ENCODE results near the gene ITFG2.
"Not testable (repeated sequence)": the region's sequence is repeated elsewhere in the genome, so short reads cannot be mapped to it uniquely, and the experiment has no call there.

ITFG2 gene

DNA sequence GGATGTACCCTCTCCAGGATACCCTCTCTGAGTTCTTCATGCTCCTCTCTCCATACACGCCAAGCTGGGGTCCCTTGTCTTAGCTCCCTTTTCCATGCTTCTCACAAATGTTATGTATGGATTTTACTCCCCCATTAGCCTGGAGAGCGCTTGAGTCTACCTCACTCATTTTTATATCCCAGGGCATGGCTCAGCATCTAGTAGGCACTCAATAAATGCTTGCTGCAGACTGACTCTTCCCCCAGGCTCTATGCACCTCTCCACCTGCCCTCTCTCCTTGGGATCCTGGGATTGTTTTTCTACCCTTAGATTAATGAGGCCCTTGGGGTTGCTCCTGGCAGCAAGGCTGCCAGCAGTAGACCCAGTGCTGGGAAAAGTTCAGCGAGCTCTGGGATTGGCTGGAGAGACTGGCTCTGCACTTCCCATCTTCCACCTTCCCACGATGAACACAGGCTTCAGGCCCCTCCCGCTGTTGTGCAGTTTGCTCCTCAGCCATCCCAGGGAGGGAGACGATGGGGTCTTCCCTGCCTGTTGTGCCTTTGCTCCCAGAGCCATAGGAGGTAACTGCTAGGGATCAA is 20.2 kb downstream of the ITFG2 start:
- DNase-seq (ENCODE audit: low read depth), result no peak

DNA sequence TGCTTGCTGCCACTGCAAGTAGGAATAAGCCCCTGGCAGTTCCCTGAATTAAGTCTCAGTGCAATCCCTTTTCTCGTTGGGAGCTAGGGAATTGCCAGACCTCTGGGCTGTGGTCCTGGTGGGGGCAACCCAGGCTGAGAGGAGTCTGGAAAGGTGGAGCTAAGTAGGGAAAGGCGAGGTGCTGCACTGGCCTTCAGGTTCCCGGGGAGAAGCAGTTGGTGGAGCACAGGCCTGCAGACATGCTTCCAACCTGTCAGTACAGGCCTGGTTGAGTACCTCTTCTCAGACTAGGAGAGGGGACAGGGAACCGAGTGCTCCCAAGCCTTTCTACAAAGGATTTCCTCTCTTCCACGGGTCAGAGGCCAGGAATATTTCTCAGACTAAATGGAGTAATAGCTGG is 20.9 kb downstream of the ITFG2 start:
- DNase-seq (ENCODE audit: low read depth), result no peak

DNA sequence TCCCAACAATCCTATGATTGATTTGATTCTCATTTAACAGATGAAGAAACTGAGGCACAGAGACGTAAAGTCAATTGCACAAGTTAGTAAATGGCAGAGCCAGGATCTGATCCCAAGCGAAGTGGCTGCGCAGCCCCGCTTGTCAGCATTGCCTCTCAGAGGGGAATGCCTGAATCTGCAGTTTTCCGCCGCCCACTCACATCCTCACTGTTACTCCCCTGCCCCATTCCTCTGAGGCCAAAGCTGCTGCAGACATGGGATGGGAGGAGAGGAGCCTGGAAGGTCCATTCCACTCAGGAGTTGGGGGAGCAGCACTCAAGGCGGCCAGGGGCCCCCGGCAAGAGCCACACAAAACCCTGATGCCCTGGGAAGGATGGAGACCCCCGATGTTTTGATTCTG is 21.3 kb downstream of the ITFG2 start:
- DNase-seq (ENCODE audit: low read depth), result no peak

DNA sequence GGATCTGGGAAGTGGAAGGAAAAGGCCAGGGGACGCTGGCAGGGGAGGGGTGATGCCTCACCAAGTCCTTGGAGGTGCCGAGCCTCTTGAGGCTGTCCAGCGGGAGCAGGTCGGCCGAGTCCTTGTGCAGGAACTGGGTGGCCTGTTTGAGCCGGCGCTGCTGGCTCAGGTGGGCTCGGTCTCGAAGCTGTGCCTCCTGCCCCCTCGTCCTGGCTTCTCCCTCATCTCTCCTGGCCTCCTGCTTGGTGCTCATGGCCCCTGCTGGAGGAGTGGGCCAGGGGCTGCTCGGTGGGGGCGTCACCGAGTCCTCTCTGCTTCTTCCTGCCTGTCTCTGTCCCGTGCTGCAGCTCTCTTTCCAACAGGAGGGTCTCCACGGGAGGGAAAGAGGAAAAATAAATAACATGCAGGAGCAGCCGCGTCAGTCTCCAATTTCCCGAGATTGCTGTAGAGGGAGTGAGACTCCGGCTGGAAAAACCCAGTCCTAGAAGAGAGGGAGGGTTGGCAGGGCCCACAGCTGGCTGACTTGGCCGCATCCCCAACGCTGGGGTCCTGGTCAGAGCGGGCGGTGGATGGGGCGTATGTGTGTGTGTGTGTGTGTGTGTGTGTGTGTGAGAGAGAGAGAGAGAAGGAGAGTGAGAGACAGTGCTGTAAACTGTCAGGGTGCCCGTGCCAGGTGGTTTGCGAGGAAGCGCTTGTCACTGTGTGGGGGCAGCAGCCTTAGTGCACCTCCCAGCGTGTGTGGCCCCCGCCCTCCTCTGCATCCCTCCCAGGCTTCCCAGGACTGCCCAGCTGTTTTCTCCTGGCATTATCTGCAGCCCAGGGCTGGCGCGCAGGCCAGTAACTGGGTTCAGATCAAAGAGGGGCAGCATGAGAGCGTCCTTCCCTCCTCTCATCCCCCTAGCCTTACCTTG is 22.4 kb downstream of the ITFG2 start, which contains the start of gene NRIP2:
Gene NRIP2, minus strand, starts transcription at position 455 of the 911 bp plus-strand sequence. Its CDS starts 52 bp downstream, at position 403.
- DNase-seq (ENCODE audit: low read depth), result no peak

DNA sequence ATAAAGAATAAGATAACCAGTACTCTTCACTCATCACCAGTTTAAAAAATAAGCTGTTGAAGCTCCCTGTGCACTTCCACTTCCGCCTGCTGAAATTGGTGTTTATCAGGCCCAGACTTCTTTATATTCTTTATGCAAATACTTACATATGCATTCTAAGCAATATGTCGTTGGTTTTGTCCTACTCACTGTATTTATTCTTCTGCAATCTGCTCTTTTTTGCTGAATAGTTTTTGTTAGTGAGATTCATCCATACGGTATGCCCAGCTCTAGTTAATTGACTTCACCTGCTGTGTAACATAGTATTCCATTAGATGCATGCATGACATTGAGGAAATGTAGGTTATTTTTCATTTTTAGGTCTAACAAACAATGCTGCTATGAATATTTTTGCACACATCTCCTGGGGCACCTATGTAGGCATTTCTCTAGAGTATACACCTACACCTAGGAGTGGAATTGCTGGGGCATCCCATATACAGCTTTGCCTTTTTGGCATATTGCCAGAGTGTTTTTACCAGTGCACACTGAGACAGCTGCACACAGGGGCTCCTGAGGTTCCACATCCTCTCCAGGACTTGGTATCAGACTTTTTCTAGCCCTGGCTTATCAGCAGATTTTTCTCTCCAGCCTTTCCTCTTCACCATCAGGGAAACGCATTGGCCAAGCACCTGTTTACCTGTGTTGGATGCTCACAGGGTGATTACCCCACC is 23.4 kb downstream of the ITFG2 start:
- DNase-seq (ENCODE audit: low read depth), result no peak

DNA sequence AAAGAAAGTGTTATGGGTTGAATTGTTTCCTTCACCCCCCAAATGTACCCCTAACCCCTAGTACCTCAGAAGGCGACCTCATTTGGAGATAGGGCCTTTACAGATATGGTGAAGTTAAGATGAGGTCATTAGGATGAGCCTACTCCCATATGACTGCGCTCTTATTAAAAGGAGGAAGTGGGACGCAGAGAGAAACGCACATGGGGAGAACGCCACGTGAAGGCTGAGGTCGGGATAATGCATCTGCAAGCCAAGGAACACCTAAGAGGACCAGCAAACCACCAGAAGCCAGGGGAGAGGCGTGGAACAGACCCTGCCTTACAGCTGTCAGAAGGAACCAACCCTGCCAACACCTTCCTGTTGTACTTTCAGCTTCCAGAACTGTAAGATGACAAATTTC is 24.1 kb downstream of the ITFG2 start:
- DNase-seq (ENCODE audit: low read depth), result no peak

DNA sequence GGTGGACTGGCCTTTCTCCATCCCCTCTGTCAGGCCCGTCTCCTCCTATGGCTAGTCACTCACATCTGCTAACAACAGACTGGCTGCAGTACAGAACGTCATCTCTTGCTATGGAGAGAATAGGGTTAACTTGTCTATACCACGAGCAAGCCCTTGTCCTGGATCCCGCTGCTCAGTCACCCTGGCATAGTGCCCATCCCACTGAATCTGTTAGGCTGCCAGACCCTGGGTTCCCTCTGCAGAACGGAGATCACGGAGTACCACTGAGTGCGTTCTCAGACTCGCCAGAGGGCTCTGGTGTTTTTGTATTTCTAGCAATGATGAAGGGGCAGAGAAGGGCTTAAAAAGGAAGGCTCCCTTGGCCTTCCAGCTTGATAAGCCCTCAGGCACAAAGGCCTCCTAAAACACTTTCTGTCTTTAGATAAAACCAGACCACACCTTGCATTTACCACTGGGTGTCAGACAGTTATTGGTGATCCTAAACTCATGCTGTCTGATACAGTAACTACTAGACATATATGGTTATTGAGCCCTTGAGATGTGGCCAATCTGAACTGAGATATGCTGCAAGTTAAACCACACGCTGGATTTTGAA is 28.7 kb downstream of the ITFG2 start:
- no peak for DNase-seq (ENCODE audit: low read depth)

DNA sequence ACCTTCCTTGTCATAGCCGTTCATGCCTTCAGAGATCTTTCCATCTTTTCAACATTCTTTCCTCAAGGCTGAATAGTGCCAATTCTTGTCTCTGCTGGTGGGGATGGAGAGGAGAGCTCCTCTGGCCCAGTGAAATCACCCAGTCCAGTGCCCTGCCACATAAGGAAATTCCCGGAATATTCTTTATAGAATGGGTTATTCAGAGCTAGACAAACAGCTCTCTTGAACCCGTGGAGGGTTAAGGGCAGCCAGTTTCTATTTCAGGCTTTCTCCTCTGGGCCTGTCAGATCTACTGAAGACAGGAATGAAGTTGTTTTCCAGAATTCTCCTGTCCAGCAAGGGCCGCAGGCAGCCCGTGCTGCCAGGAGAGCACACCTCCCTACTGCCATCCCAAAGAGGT is 30.5 kb downstream of the ITFG2 start:
- DNase-seq (ENCODE audit: low read depth), result no peak

DNA sequence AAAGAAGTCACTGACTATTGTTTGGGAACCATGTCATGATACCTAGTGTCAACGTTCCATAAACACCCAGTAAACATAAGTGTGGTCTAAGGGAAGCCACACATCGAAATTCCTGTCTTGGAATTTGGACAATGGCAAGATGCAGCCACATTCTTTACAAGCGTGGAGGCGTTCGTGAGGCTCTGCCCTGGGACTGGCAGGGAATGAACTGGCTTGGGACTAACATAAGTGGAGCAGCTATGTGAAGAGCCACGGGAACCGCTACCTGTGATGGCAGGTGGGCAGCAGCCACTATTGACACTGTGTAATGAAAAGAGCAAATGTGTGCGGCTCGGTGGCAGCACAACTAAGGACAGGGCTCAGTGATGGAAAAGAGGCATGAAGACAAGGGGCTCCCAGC is 32.3 kb downstream of the ITFG2 start:
- no peak for DNase-seq (ENCODE audit: low read depth)

DNA sequence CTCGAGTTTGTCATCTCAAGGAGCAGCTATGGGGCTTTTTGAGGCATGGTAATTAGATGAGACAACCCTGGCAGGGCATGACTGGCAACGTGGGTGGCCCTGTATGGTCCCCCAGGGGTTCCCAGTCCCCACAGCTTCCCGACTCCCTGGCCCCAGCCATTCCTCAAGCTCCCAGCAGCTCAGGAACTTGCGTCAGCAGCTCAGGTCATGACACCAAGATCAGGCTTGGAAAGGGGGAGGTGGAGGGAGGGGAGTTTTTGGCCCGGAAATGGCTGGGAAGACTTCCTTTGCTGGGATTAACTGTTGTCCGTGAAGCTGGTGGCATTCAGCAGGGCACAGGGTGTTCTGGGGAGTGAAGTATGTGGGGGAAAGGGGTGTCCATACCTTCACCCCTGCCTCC is 32.8 kb downstream of the ITFG2 start:
- DNase-seq (ENCODE audit: low read depth), result no peak

DNA sequence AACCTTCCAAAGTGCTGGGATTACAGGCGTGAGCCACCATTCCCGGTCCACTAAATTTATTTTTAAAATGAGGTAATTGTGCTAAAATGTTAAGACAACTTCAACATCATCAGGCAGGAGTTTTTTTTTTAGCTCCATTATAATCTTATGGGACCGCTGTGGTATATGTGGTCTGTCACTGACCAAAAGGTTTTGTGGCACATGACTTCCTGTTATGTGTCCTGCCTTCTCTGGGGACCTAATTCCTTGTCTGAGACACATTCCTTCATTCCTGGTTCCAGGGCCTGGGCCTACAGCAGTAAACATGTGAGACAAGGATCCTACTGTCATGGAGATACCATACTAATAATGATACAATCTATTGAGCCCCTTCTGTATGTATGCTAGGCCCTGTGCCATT is 39.5 kb downstream of the ITFG2 start:
- DNase-seq (ENCODE audit: low read depth), result no peak

DNA sequence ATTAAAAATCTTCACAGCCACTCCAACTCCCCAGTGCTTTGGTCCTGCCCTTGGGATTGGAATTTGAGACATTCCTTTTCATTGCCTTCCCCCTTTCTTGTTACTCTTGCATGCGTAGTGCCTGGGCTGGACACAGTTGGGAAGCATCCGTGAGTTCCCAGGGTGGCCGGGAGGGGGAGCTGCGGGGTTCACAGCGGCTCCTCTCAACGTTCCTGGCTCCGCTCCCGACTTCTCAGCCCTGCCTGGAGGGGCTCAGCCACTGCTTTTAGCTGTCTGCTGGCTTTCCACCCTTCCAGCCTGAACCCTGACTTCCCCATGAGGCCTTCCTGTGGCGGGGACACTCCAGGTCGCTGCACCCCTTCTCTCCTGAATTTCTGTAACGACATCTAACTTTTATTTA is 41.2 kb downstream of the ITFG2 start:
- no peak for DNase-seq (ENCODE audit: low read depth)

DNA sequence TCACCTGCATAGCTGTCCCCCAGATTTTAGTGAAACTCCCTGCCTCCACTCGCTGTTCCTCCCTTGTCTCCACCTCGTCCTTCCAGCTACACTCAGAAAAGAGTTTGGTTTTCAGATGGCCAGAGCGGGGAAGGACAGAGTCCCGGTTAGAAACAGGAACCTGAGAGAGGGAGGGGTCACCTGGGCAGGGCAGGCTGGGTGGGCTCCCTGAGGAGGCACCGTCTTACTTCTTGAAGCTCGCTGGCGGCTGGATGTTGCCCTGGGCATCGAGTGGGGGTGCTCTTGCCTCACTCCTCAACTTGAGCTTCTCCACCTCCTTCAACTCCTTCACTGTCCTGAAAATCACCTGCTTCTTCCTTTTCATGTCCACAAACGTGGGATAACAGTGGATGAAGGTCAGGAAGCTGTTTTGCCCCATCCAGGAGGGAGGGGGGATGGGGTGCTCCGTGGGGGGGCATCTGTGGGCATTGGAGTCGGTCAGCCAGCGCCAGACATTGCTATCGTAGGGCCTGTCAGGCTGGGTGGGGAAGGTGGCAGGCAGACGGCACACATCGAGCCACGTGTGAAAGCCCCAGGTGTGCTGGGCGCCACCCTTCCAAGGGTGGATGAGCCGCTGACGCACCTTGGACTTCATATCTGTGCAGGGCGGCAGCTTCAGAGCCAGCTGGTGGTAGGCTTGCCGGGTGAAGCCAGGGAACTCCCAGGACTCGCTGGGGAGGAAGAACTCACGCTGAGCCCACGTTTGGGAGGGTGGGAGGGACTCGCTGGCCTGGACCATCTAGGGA is 42.4 kb downstream of the ITFG2 start:
- DNase-seq (ENCODE audit: low read depth), result no peak

DNA sequence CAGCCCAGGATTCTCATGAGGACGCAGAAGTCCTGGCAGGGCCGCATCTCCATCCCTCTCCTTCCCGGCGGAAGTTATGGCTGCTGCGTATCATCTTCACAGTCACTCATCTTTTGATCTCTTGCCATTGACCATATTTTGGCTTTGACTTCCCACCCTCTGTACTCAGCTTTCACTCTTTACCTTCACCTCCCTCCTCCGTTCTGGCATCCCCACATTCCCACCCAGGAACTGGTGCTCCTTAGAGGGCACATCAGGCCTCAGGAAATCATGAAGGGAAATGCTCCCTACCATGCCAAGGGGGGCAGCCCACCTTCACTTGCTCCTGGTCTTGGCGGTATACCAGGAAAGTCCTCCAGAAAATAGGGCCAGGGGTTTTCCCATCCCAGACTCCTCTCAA is 43.1 kb downstream of the ITFG2 start:
- no peak for DNase-seq (ENCODE audit: low read depth)

DNA sequence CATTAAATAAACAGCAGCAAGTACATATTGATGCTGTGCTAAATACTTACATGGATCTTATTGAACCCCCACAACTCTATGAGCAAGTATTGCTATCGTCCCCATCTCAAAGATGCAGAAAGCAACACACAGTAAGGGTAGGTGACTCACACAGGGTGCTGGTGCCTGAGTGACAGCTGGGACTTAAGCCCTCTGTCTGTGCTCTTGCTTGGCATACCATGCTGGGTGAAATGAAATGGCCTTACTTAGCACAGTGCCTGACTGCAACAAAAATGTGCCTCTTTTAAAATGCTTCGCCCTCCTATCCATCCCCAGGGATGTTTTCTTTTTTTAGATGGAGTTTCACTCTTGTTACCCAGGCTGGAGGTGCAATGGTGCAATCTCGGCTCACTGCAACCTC is 43.6 kb downstream of the ITFG2 start:
- DNase-seq (ENCODE audit: low read depth), result no peak

DNA sequence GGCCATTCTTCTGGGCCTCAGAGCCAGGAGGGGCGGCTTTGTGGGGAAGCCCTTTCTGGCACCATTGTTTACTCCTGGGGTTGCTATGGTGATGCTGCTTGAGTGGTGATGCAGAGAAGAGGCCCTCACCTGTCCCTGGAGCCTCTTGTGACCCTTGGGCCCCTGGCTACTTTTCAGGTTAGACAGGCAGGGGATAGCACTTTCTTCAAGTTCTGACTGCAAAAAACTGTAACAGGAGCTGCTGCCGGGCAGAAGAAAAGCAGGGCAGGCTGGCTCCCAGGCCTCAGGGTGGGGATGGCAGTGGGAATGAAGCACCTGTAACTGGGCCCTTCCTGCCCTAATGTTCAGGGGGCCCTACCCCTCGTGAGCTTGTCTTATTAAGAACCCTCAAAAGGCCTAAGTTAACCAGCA is 44.6 kb downstream of the ITFG2 start, which contains the start of gene TEX52:
Gene TEX52, minus strand, starts transcription at position 19 of the 411 bp plus-strand sequence. Its CDS starts 13 bp downstream, at position 6.
- DNase-seq (ENCODE audit: low read depth), result no peak

DNA sequence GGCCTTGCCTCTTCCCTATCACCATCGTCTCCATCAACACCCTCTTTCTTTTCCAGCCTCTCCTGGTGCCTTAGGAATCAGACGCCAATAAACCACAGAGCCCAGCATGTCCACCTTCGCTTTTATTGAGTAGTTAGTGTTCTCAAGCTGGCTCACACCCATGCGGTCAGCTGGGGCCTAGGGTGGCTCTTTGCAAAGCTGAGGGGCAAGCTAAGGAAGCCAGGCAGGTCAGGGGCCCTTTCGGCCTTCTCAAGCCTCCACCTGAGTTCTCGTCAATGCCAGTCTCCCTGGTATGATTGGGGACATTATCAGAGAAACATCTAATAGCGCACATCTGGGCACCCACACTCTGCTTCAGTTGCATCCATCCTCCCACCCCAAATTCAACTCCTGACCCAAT is 45.1 kb downstream of the ITFG2 start:
- no peak for DNase-seq (ENCODE audit: low read depth)

DNA sequence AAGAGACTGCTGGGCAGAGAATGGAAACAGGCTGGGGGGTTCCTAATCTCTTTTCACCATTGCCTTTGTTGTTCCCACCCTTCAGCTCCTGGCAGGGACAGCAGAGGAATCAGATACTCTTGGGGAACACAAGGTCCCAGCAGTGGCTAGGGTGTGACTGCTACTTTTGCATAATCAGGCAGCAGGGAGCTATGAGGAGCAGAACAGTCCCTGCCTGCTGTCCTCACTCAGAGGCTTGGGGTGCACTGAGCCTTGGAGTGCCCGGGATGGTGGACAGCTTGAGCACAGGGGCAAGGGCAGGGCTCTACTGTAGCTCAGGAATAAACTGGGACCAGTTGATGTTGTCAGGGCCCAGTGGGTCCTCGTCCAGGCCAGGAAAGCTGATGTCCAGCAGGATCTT is 45.9 kb downstream of the ITFG2 start:
- no peak for DNase-seq (ENCODE audit: low read depth)

DNA sequence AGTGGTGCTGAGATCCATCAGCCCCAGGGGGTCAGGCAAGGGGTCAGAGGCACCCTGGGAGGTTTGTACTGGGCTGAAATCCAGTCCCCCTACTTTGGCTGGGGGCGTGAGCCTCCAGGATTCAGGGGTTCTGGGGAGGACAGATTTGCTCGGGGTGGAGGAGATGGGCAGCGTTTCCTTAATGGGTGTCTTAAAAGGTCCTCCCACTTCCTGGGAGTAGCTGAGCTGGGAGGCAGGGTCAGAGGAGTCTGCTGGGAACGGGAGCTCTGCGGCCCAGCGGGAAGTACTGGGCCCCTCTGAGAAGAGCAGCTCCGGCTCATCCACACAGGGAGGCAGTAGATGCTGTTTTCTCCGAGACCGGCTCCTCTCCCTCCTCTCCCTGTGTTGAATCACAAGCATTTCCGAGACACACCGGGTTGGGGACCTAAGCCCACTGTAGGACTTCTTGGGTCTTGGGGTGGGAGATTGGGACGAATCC is 46.5 kb downstream of the ITFG2 start:
- no peak for DNase-seq (ENCODE audit: low read depth)

DNA sequence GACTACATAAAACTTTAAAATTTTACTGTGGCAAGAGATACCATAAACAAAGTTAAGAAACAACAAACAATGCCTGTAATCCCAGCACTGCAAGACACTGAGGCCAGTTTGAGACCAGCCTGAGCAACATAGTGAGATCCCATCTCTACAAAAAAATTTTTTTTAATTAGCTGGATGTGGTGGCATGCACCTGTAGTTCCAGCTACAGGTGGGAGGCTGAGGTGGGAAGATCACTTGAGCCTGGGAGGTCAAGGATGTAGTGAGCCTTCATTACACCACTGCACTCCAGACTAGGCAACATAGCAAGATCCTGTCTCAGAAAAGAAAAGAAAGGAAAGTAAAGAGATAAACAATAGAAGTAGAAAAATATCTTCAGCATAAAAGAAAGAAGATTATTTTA is 47.7 kb downstream of the ITFG2 start:
- DNase-seq (ENCODE audit: low read depth), result no peak

DNA sequence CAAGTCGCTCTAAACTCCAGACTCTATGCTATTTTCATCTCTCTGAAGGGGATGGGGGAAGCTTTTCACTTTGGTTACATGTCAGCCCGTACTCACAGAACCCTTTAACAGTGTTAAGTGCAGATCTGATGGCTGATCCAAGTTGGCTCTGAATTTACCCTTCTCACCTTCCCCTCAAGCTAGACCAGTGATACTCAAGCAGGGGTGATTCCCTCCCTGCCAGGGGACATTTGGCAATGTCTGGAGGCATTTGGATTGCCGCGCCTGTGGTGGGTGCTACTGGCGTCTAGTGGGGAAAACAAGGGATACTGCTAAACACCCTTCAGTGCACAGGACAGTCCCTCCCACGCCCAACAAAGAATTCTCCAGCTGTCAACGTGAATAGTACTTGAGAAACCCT is 50.4 kb downstream of the ITFG2 start:
- no peak for DNase-seq (ENCODE audit: low read depth)

DNA sequence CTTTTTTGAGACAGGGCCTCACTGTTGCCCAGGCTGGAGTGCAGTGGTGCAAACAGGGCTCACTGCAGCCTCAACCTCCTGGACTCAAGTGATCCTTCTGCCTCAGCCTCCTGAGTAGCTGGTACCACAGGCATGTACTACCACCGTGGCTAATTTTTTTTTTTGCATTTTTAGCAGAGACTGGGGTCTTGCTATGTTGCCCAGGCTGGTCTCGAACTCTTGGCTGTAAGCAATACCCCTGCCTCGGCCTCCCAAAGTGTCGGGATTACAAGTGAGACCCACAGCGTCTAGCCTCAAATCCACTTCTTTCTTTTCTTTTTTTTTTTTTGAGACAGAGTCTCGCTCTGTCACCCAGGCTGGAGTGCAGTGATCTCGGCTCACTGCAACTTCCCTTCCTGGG is 50.9 kb downstream of the ITFG2 start:
- not testable (repeated sequence) for DNase-seq (ENCODE audit: low read depth)
